Uterus (tissue), 4 donors: ENCODE data around the gene YTHDC2. TPM values are rescaled to one million over a fixed set of nuclear protein-coding genes. Genes with fewer than 3 reads are reported as not detected.

Source experiments
- DNase-seq, 2 donors: peaks; one replicate each; pipeline ENCODE4 v3.0.0-alpha.2; 2019 to 2020
- H3K27ac ChIP-seq, 2 donors: fragments of 200-600 bp; sonication (generic); 1 replicate in 1 of 2; 2 replicates in 1 of 2; pipeline ENCODE4 v1.5.1; 2016 to 2018
- H3K27me3 ChIP-seq, 2 donors: fragments of 200-600 bp; sonication (generic); one replicate each; pipeline ENCODE4 v1.5.1; 2018 to 2019; ENCODE audit warnings: control low read depth in 1 of 2
- H3K36me3 ChIP-seq, 2 donors: fragments of 200-600 bp; sonication (generic); one replicate each; pipeline ENCODE4 v1.5.1; 2019; ENCODE audit warnings: control low read depth in 1 of 2
- H3K4me1 ChIP-seq, 2 donors: fragments of 200-600 bp; sonication (generic); one replicate each; pipeline ENCODE4 v1.5.1; 2018 to 2019; ENCODE audit warnings: control low read depth in 1 of 2
- H3K4me3 ChIP-seq, 2 donors: fragments of 200-600 bp; sonication (generic); 1 replicate in 1 of 2; 2 replicates in 1 of 2; pipeline ENCODE4 v1.5.1; 2018 to 2019; ENCODE audit warnings: mild to moderate bottlenecking in 1 of 2
- H3K9me3 ChIP-seq, 2 donors: fragments of 200-600 bp; sonication (generic); one replicate each; pipeline ENCODE4 v1.5.1; 2019; ENCODE audit warnings: control low read depth in 1 of 2
- POLR2A ChIP-seq, 2 donors: fragments of 450-650 bp; IDR thresholded peaks; one replicate each; pipeline ENCODE4 v1.6.1; 2016; ENCODE audit warnings: antibody characterized with exemption in 2 of 2, mild to moderate bottlenecking in 1 of 2, moderate library complexity in 1 of 2
- intact Hi-C: fragments of 100-400 bp; cut with DNase I; formaldehyde crosslinking; loops from one replicate; pipeline ENCODE4 v1.15.1; 2023; ENCODE audit warnings: low total_unique reads
- total RNA-seq, 4 donors: library from RNA; depleted of rRNA in 3 of 4; stranded (reverse); fragments of >200 nt in 3 of 4; gene quantifications; one replicate each; pipeline versions ENCODE4 v1.1.0 to v1.2.4, GENCODE V29; 2014 to 2023
- TF ChIP-seq, protein P1 (sequence below), 4 experiments: fragments of 200-600 bp in 2 of 4; fragments of 450-650 bp in 2 of 4; sonication (generic) in 2 of 4; IDR thresholded peaks; one replicate each; pipeline ENCODE4 v1.5.1; 2016 to 2019; ENCODE audit warnings: antibody characterized with exemption in 4 of 4, mild to moderate bottlenecking in 2 of 4, moderate library complexity in 1 of 4
- donor health status: DM: yes; HTN: yes; CAD: no.

Gene YTHDC2
- total RNA-seq, 4 donors from 2014 or later = 22.3 to 66.1 (median 31.8) TPM

DNA sequence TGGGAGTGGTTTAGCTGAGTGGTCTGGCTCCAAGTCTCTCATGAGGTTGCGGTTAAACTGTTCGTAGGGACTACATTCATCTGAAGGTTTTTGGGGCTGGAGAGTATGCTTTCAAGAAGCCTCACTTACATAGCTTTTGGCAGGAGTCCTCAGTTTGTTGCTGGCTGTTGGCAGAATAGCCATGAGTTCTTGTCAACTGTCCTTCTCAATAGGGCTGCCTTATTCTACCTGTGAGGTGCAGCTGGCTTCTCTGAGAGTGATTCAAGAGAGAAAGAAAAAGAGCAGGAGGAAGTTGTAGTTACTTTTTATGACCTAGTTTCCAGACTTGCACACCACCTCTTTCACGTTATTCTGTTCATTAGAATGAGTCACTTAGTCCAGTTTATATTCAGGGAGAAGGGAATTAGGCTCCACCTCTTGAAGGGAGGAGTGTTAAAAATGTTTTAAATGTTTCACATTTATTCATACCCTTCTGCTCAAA, 33.2 kb downstream of the YTHDC2 start:
- Histone ChIP-seq H3K9me3 (no peaks in the 10 kb centered on the region), H3K27ac (no peak overlapping the region), H3K4me1 (no peaks in the 10 kb centered on the region), H3K36me3 (no peaks in the 10 kb centered on the region), H3K4me3 (no peak overlapping the region), H3K27me3 (no peaks in the 10 kb centered on the region)
- TF ChIP-seq, protein P1, sequence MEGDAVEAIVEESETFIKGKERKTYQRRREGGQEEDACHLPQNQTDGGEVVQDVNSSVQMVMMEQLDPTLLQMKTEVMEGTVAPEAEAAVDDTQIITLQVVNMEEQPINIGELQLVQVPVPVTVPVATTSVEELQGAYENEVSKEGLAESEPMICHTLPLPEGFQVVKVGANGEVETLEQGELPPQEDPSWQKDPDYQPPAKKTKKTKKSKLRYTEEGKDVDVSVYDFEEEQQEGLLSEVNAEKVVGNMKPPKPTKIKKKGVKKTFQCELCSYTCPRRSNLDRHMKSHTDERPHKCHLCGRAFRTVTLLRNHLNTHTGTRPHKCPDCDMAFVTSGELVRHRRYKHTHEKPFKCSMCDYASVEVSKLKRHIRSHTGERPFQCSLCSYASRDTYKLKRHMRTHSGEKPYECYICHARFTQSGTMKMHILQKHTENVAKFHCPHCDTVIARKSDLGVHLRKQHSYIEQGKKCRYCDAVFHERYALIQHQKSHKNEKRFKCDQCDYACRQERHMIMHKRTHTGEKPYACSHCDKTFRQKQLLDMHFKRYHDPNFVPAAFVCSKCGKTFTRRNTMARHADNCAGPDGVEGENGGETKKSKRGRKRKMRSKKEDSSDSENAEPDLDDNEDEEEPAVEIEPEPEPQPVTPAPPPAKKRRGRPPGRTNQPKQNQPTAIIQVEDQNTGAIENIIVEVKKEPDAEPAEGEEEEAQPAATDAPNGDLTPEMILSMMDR (IDR thresholded peaks at IDR 0.05) = no peak
- no peak for TF ChIP-seq POLR2A (IDR thresholded peaks at IDR 0.05)
- no peak for DNase-seq
- intact Hi-C loops = no loop called here

DNA sequence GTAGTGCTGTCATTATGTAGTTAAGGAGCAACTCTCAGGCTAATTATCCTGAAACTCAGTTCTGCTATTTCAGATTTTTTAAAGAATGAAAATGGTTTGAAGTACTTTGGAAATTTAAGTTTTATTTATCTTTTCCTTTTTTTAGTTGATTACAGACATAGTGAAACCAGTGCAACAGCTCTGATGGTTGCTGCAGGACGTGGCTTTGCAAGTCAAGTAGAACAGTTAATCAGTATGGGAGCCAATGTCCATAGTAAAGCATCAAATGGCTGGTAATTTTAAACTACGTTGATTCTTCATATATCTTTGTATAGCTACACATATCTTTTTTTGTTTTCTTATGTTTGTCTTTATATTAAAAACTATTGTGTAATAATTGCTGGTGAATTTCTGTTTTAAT, 34.9 kb downstream of the YTHDC2 start:
- intact Hi-C loops = no loop called here
- H3K9me3 ChIP-seq = no peaks in the 10 kb centered on the region
- TF ChIP-seq, protein P1 (IDR thresholded peaks at IDR 0.05) = no peak
- TF ChIP-seq POLR2A (IDR thresholded peaks at IDR 0.05) = no peak
- no peak overlapping the region for H3K27ac ChIP-seq
- H3K4me1 ChIP-seq = no peaks in the 10 kb centered on the region
- H3K4me3 ChIP-seq = no peak overlapping the region
- DNase-seq = no peak
- no peaks in the 10 kb centered on the region for H3K27me3 ChIP-seq
- no peaks in the 10 kb centered on the region for H3K36me3 ChIP-seq

DNA sequence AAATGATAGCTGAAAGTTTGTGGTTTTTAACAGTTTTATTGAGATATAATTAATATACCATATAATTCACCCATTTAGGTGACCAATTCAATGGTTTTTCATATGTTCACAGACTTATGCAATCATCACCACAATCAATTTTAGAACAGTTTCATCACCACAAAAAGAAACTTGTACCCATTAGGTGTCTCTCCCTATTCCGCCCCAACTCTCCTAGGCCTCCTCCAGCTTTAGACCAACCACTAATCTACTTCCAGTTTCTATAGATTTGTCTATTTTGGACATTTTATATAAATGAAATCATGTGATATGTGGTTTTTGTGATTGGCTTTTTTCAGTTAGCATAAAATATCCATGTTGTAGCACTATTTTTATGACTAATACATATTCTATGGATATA, 38.6 kb downstream of the YTHDC2 start:
- intact Hi-C loops = no loop called here

DNA sequence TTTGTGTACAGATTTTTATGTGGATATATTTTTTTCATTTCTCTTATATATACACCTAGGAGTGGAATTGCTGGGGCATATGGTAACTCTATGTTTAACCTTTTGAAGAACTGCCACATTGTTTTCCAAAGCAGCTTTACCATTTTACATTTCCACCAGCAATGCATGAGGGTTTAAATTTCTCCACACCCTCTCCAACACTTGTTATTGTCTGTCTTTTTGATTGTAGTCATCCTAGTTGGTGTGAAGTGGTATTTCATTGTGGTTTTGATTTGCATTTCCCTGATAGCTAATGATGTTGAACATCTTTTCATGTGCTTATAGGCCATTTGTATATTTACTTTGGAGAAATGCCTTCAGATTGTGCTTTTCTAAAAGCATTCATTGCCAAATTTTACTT, 39.1 kb downstream of the YTHDC2 start:
- no peak overlapping the region for H3K4me3 ChIP-seq
- no peaks in the 10 kb centered on the region for H3K36me3 ChIP-seq
- no peak overlapping the region for H3K27ac ChIP-seq
- H3K9me3 ChIP-seq = no peaks in the 10 kb centered on the region
- DNase-seq = no peak
- intact Hi-C loops = no loop called here
- no peaks in the 10 kb centered on the region for H3K4me1 ChIP-seq
- TF ChIP-seq, protein P1 (IDR thresholded peaks at IDR 0.05) = no peak
- TF ChIP-seq POLR2A (IDR thresholded peaks at IDR 0.05) = no peak
- H3K27me3 ChIP-seq = no peaks in the 10 kb centered on the region

More for the DNA sequence above, 38.6 kb downstream of the YTHDC2 start:
- Histone ChIP-seq H3K4me1 (no peaks in the 10 kb centered on the region), H3K4me3 (no peak overlapping the region), H3K9me3 (no peaks in the 10 kb centered on the region), H3K27ac (no peak overlapping the region), H3K36me3 (no peaks in the 10 kb centered on the region), H3K27me3 (no peaks in the 10 kb centered on the region)
- TF ChIP-seq, protein P1 (IDR thresholded peaks at IDR 0.05) = no peak
- TF ChIP-seq POLR2A (IDR thresholded peaks at IDR 0.05) = no peak
- DNase-seq = no peak

DNA sequence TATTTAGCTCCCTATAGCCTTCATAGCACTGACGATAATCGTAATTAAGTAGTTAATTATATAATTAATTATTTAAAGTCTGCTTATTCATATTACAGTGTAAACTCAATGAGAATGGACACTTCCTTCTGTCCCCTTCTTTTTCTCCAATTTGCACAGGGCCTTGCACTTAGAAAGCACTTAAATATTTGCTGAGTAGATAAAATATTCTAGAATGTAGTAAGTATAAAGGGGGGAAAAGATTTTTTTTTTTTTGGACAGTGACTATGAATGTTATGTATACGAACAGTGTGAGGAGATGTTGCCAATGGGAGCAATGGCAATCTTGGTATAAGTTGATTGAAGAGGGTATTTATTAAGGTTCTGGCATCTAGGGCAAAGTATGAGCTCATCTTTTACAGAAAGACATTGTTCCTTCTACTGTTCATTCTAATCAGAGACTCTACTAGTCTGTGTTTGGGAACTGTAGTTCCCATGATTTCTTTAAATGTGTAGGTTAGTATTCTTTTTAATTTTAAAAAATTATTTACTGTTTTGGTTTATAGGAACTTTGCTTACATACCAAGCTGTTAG, 49.4 kb downstream of the YTHDC2 start:
- no peak for TF ChIP-seq POLR2A (IDR thresholded peaks at IDR 0.05)
- TF ChIP-seq, protein P1 (IDR thresholded peaks at IDR 0.05) = no peak
- no peak overlapping the region for H3K27ac ChIP-seq
- no peaks in the 10 kb centered on the region for H3K36me3 ChIP-seq
- intact Hi-C loops = no loop called here
- no peaks in the 10 kb centered on the region for H3K27me3 ChIP-seq
- no peak for DNase-seq
- no peaks in the 10 kb centered on the region for H3K4me1 ChIP-seq
- no peaks in the 10 kb centered on the region for H3K9me3 ChIP-seq
- H3K4me3 ChIP-seq = no peak overlapping the region
